A673 (cell line): ENCODE results near the gene RASAL2. TPM values are rescaled to one million over a fixed set of nuclear protein-coding genes. Genes with fewer than 3 reads are reported as not detected.

ENCODE experiments used
- BruUV-seq: library from RNA; stranded (reverse); fragments of 400-500 nt; replicated peaks from 2 replicates; lab custom pipeline; 2021; lab: Mats Ljungman, UMichigan
- CTCF ChIA-PET: fragments of 300-600 bp; sonication (Branson Sonifier 250); formaldehyde crosslinking; loops from one replicate; lab custom pipeline; 2022; ENCODE audit warnings: antibody characterized with exemption; lab: Charles Lee
- POLR2A ChIA-PET: fragments of 300-600 bp; sonication (Branson Sonifier 250); formaldehyde crosslinking; loops from one replicate; lab custom pipeline; 2022; ENCODE audit warnings: antibody characterized with exemption; ENCODE audit not compliant: low non-redundant PET; lab: Charles Lee
- DNase-seq: peaks from one replicate; pipeline ENCODE4 v3.0.0-alpha.2; 2015; ENCODE audit warnings: low spot score
- H3K27ac ChIP-seq: fragments of 200-600 bp; sonication (generic); 2 replicates; pipeline ENCODE4 v1.5.1; 2016; ENCODE audit warnings: mixed run types, low read depth, mild to moderate bottlenecking, mixed read lengths, antibody characterized with exemption, low read length; ENCODE audit not compliant: poor library complexity, severe bottlenecking
- H3K27me3 ChIP-seq: fragments of 200-600 bp; sonication (generic); replicated peaks from 2 replicates; pipeline ENCODE4 v1.6.1; 2017; ENCODE audit warnings: mixed run types, low read depth, mild to moderate bottlenecking, mixed read lengths, antibody characterized with exemption, low read length; ENCODE audit not compliant: insufficient read depth, poor library complexity
- H3K36me3 ChIP-seq: fragments of 200-600 bp; sonication (generic); 2 replicates; pipeline ENCODE4 v1.6.1; 2016; ENCODE audit warnings: mixed run types, mild to moderate bottlenecking, mixed read lengths, antibody characterized with exemption, low read length; ENCODE audit not compliant: insufficient read depth, poor library complexity, severe bottlenecking
- H3K4me1 ChIP-seq: fragments of 200-600 bp; sonication (generic); 2 replicates; pipeline ENCODE4 v1.6.1; 2017; ENCODE audit warnings: mixed run types, mild to moderate bottlenecking, mixed read lengths, antibody characterized with exemption, low read length; ENCODE audit not compliant: insufficient read depth, poor library complexity, severe bottlenecking
- H3K4me3 ChIP-seq: fragments of 200-600 bp; sonication (generic); 2 replicates; pipeline ENCODE4 v1.5.1; 2016; ENCODE audit warnings: low read depth, mixed run types, mild to moderate bottlenecking, mixed read lengths, low read length; ENCODE audit not compliant: poor library complexity, severe bottlenecking
- H3K9me3 ChIP-seq: fragments of 200-600 bp; sonication (generic); 2 replicates; pipeline ENCODE4 v1.6.1; 2016; ENCODE audit warnings: mixed run types, low read depth, mild to moderate bottlenecking, mixed read lengths, antibody characterized with exemption, low read length; ENCODE audit not compliant: poor library complexity, severe bottlenecking
- EZH2 ChIP-seq: fragments of 200-600 bp; sonication (generic); IDR thresholded peaks from 2 replicates; pipeline ENCODE4 v1.6.1; 2017; ENCODE audit warnings: borderline replicate concordance, low read depth, mild to moderate bottlenecking, mixed read lengths, antibody characterized with exemption, low read length; ENCODE audit not compliant: poor library complexity, severe bottlenecking
- intact Hi-C: fragments of 100-400 bp; cut with micrococcal nuclease; formaldehyde crosslinking; loops from one replicate; pipeline ENCODE4 v1.10.0; 2022; ENCODE audit not compliant: unreplicated experiment
- total RNA-seq: library from RNA; stranded (reverse); gene quantifications from 2 replicates; pipeline ENCODE4 v1.2.3, GENCODE V29; 2021
- TF ChIP-seq, protein P1 (sequence below): fragments of 300-800, 200-600 bp; sonication (generic); conservative IDR thresholded peaks from 2 replicates; pipeline ENCODE4 v1.5.1; 2017; ENCODE audit warnings: low read depth, mild to moderate bottlenecking, antibody characterized with exemption, low read length, moderate library complexity, mixed read lengths

Gene RASAL2
- total RNA-seq, 1 experiment from 2014 or later = 8.3 TPM

DNA sequence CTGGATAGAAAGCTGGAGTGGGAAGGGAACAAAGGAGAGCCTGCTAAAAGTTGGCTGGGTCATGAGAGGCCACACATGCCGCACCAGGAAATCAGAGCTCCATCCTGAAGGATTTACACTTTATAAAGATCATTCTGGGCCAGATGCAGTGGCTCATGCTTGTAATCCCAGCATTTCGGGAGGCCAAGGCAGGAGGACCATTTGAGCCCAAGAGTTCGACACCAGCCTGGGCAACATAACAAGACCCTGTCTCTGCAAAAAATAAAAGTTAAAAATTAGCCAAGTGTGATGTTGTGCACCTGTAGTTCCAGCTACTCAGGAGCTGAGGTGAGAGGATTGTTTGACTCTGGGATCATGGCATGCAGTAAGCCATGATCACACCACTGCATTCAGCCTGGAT, 28.7 kb upstream of the RASAL2 start:
- CTCF ChIA-PET = no interaction called here
- intact Hi-C loops = no loop called here
- Histone ChIP-seq H3K9me3 (no peaks in the 10 kb centered on the region), H3K4me1 (peaks cover 11% of the 10 kb centered on the region), H3K36me3 (no peaks in the 10 kb centered on the region), H3K27ac (no peak overlapping the region), H3K27me3 (no peaks in the 10 kb centered on the region), H3K4me3 (no peak overlapping the region)
- BruUV-seq = no TSS peak
- no peak for DNase-seq
- no peak for TF ChIP-seq EZH2
- TF ChIP-seq, protein P1, sequence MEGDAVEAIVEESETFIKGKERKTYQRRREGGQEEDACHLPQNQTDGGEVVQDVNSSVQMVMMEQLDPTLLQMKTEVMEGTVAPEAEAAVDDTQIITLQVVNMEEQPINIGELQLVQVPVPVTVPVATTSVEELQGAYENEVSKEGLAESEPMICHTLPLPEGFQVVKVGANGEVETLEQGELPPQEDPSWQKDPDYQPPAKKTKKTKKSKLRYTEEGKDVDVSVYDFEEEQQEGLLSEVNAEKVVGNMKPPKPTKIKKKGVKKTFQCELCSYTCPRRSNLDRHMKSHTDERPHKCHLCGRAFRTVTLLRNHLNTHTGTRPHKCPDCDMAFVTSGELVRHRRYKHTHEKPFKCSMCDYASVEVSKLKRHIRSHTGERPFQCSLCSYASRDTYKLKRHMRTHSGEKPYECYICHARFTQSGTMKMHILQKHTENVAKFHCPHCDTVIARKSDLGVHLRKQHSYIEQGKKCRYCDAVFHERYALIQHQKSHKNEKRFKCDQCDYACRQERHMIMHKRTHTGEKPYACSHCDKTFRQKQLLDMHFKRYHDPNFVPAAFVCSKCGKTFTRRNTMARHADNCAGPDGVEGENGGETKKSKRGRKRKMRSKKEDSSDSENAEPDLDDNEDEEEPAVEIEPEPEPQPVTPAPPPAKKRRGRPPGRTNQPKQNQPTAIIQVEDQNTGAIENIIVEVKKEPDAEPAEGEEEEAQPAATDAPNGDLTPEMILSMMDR = no peak
- POLR2A ChIA-PET = no interaction called here

DNA sequence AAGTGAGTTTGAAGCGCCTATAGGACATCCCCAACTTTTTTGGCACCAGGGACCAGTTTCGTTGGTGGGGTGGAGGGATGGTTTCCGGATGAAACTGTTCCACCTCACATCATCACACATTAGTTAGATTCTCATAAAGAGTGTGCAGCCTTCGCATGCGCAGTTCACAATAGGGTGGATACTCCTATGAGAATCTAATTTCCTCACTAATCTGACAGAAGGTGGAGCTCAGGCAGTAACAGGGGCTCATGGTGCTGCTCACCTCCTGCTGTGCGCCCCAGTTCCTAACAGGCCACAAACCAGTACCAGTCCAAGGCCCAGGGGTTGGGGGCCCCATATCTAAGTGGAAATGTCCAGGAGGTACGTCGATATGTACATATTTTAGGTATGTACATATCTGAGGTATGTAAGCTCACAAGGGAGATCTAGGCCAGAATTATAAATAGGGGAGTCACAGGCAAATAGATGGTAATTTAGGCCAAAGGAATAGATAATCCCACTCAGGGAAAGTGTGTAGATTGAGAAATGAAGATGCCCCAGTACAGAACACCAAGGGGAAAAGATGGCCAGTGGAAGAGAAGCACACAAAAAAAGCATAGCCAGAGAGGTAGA, 27.5 kb upstream of the RASAL2 start:
- intact Hi-C loops = no loop called here
- CTCF ChIA-PET = no interaction called here
- no peak for TF ChIP-seq EZH2
- TF ChIP-seq, protein P1 = no peak
- H3K4me1 ChIP-seq = no peaks in the 10 kb centered on the region
- H3K9me3 ChIP-seq = no peaks in the 10 kb centered on the region
- no peak overlapping the region for H3K27ac ChIP-seq
- H3K4me3 ChIP-seq = no peak overlapping the region
- H3K36me3 ChIP-seq = no peaks in the 10 kb centered on the region
- POLR2A ChIA-PET = no interaction called here
- no TSS peak for BruUV-seq
- H3K27me3 ChIP-seq = no peaks in the 10 kb centered on the region
- DNase-seq = no peak

DNA sequence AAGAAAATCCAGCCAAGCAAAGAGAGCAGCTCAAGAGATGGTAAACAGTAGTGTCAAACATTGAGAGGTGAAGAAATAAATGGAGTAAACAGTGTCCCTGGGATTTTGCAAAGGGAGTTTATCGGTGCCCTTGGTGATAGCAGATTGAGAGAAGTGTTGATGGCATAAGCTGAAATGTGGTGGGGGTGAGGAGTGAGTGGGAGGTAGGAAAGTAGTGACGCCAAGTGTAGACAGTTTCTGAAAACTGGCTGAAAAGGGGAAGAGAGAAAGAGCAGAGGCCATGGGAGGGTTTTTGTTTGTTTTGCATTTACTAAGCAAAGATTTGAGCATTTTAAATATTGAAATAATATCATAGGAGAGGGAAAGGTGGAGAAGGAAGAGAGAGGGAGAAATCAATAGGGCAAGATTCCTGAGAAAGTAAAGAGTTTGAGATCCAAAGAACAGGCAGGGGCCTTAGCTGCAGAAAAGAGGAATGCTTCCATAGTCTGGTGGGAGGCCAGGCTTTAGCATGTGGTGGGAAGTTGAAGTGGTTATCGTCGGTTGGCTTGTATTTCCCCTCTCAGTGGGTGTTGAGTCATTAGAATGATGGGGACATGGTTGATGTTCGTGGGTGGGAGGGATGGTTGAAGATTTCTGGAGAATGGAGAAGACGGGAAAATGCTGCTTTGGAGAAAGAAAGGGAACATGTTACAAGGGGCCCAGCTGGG, 26.8 kb upstream of the RASAL2 start:
- Histone ChIP-seq H3K36me3 (no peaks in the 10 kb centered on the region), H3K27me3 (no peaks in the 10 kb centered on the region), H3K4me1 (no peaks in the 10 kb centered on the region), H3K27ac (no peak overlapping the region), H3K4me3 (no peak overlapping the region), H3K9me3 (no peaks in the 10 kb centered on the region)
- BruUV-seq = no TSS peak
- TF ChIP-seq, protein P1 = no peak
- no peak for TF ChIP-seq EZH2
- ChIA-PET POLR2A (no interaction called here), CTCF (no interaction called here)
- no peak for DNase-seq
- intact Hi-C loops = no loop called here
